ENCODE results near the gene SIK3.

DNA sequence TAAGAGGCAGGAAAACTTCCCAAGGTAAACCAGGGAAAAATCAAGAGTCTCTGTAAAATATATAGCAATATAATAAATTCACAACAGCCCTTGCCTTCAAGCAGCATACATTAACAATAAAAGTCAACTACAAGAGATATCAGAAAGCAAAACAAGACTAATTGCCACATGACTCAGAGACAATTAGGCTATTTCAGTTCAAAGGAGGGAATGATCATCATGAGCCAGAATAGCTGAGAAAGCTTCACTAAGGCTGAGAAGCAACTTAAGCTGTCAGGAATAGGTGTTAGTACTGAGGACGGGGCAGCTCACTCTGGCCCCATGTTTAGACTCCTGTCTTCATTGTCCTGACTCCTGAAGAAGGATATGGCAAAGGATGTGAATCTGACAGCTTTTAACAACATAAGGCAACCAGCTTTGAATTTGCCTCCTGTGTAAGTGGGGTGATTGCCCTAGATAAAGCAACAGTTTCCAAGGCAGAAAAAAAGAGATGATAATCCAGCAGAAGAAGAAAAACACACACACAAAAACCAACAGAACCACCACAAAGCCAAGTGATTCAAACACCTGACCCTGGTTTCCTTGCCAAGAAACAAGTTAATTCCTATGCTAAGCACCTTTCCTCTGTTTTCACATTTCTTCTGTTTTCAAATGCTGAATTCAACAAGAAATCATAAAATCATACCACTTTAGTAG, 60.8 kb downstream of the SIK3 start:
- TF ChIP-seq, protein P1, sequence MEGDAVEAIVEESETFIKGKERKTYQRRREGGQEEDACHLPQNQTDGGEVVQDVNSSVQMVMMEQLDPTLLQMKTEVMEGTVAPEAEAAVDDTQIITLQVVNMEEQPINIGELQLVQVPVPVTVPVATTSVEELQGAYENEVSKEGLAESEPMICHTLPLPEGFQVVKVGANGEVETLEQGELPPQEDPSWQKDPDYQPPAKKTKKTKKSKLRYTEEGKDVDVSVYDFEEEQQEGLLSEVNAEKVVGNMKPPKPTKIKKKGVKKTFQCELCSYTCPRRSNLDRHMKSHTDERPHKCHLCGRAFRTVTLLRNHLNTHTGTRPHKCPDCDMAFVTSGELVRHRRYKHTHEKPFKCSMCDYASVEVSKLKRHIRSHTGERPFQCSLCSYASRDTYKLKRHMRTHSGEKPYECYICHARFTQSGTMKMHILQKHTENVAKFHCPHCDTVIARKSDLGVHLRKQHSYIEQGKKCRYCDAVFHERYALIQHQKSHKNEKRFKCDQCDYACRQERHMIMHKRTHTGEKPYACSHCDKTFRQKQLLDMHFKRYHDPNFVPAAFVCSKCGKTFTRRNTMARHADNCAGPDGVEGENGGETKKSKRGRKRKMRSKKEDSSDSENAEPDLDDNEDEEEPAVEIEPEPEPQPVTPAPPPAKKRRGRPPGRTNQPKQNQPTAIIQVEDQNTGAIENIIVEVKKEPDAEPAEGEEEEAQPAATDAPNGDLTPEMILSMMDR (IDR thresholded peaks at IDR 0.05), result no peak
- no peak for TF ChIP-seq POLR2A (IDR thresholded peaks at IDR 0.05)

All from adrenal gland (tissue), 5 donors.